ENCODE measurements around the gene MKRN3. TPM values are rescaled to one million over a fixed set of nuclear protein-coding genes. Genes with fewer than 3 reads are reported as not detected.

Gene MKRN3
- 0.49 TPM for polyA plus RNA-seq

DNA sequence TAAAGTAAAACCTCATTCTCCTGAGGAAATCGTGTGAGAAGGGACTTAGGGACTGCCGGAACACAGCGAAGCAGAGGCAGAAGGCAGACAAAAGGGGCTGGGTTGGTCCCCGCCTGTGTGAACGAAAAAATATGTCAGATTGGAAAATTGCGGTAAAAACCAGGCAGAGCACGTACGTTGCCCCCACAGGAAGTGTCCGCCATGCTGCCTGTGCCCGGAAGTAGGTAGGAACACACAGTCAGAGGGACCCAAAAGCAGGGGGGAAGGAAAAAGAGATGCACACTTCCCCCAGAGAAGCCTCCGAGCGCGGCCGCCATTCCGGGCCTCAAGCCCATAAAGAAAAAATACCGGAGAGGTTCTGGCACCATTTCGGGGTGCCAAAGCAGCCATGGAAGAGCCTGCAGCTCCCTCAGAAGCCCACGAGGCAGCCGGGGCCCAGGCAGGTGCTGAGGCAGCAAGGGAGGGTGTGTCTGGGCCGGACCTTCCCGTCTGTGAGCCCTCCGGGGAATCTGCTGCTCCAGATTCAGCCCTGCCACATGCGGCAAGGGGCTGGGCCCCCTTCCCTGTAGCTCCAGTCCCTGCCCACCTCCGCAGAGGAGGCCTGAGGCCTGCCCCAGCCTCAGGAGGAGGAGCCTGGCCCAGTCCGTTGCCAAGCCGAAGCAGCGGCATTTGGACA lies at the start of gene MKRN3:
Gene MKRN3 (plus strand): TSS at position 280 of the 676 bp plus-strand sequence. CDS start 109 bp downstream, at position 389.
- no peaks in the 10 kb centered on the region for H3K36me3 Mint-ChIP-seq
- H3K4me1 Mint-ChIP-seq = peaks cover 0 to 1% (median 0%) of the 10 kb centered on the region in 3 donors
- H3K27me3 Mint-ChIP-seq = no peaks in the 10 kb centered on the region
- H3K9me3 Mint-ChIP-seq = no peaks in the 10 kb centered on the region
- peak within 1 kb of the TSS in 2 of 3 donors; percentile 25 to 59 for H3K27ac Mint-ChIP-seq
- peak within 1 kb of the TSS; percentile 66 to 80 (median 73) for H3K4me3 Mint-ChIP-seq

DNA sequence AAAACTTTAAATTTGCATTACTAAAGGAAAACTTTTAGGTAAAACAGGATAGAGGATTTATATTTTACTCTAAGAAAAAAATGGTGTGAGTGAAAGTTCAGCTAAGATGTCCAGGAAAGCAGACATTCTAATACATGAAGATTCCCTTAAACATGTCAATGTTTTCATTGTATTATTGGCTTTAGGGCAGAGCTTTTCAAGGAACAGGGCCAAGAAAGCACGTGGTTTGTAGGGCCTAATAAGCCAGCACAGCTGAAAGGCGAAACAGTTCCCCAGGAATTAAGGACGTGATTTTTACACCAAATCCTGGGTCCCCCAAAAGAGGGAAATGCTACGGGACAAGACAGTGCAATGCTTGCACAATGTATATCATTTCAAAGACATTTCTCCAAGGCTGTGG lies 48.6 kb upstream of the MKRN3 start:
- Mint-ChIP-seq H3K27ac (no peak overlapping the region), H3K36me3 (no peaks in the 10 kb centered on the region), H3K4me1 (no peaks in the 10 kb centered on the region), H3K4me3 (no peak overlapping the region), H3K9me3 (peaks cover 2 to 5% (median 4%) of the 10 kb centered on the region in 3 donors), H3K27me3 (no peaks in the 10 kb centered on the region)

DNA sequence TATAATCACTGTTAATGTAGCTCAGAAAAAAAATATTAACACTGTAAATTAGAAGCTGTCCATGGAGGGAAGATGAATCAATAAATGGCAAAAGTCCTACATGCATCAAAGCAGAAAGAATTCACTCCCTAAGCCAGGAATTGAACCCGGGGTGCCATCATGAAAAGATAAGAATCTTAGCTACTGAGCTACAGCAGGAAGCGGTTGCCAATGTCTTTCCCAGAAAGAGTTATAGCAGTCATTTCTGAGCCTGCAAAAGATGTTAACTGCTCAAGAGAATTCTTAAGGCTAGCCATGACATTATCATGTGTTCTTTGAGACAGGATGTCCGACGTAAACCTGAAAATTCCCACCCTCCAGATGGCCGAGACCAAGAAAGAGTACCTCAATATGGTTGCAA lies 47.4 kb upstream of the MKRN3 start:
- H3K27me3 Mint-ChIP-seq = no peaks in the 10 kb centered on the region
- no peak overlapping the region for H3K4me3 Mint-ChIP-seq
- H3K9me3 Mint-ChIP-seq = peaks cover 2 to 5% (median 4%) of the 10 kb centered on the region in 3 donors
- no peaks in the 10 kb centered on the region for H3K4me1 Mint-ChIP-seq
- H3K27ac Mint-ChIP-seq = peak overlapping the region in 1 of 3 donors; percentile 21
- H3K36me3 Mint-ChIP-seq = no peaks in the 10 kb centered on the region

DNA sequence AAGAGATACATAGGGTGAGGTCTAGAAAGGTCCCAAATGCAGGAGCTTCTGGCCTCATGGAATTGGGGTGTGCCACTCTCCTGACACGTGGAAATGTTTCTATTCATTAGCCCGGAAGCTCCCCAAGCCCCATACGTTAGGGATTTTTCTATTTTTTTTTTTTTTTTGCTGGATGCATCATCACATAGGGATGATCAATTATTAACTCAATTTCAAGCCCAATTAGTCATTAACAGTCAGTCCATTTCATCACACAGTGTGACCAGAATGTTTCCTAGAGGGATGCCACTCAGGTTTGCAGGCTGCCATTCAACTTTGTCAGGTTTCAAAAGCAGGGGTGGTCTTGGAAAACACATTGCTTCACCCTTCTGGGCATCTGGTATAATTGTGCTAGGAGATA lies 40.7 kb upstream of the MKRN3 start:
- Mint-ChIP-seq H3K4me3 (no peak overlapping the region), H3K27me3 (no peaks in the 10 kb centered on the region), H3K36me3 (peaks cover 2% of the 10 kb centered on the region), H3K9me3 (peaks cover 2 to 7% (median 3%) of the 10 kb centered on the region in 3 donors), H3K4me1 (no peaks in the 10 kb centered on the region), H3K27ac (no peak overlapping the region)

DNA sequence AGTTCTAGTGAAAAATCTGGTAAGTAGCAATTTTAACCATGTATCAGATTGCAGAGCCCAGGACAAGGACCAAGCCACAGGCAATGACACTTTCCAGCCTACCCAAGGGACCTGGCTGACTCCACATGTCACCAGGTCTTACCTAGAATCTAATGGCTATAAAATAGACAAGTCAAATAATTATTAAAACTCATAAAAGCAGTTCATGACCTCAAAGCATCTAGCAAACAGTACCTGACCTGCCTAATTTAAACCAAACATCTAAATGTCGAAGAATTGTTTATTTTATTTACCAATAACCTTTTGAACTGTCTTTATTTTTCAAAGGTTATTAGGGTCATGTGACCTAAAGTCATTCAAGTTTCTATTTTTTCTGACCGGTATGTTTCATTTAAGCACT lies 35.6 kb upstream of the MKRN3 start:
- H3K36me3 Mint-ChIP-seq = peaks cover 2% of the 10 kb centered on the region
- H3K4me3 Mint-ChIP-seq = no peak overlapping the region
- no peaks in the 10 kb centered on the region for H3K27me3 Mint-ChIP-seq
- H3K27ac Mint-ChIP-seq = no peak overlapping the region
- H3K9me3 Mint-ChIP-seq = peaks cover 0 to 9% (median 7%) of the 10 kb centered on the region in 3 donors
- no peaks in the 10 kb centered on the region for H3K4me1 Mint-ChIP-seq

DNA sequence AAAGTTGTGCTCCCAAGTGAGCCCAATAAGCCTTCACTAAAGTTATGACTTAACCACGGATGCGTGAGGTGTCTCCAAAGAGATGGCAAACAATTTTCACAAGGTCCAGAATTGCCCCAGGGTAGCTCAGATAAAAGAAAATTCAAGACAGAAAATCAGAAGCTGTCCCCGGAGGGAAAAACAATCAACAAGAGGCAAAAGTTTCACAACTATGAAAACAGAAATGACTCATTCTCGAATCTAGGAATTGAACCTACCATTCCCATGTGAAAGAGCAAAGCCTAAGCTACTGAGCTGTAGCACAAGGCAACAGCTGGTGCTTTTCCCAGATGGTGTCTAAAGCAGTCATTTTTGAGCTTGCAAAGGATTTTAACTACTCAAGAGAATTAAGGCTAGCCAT lies 33.5 kb upstream of the MKRN3 start:
- Mint-ChIP-seq H3K27me3 (no peaks in the 10 kb centered on the region), H3K36me3 (no peaks in the 10 kb centered on the region), H3K27ac (no peak overlapping the region), H3K4me1 (no peaks in the 10 kb centered on the region), H3K4me3 (no peak overlapping the region), H3K9me3 (peaks cover 0 to 10% (median 4%) of the 10 kb centered on the region in 3 donors)

DNA sequence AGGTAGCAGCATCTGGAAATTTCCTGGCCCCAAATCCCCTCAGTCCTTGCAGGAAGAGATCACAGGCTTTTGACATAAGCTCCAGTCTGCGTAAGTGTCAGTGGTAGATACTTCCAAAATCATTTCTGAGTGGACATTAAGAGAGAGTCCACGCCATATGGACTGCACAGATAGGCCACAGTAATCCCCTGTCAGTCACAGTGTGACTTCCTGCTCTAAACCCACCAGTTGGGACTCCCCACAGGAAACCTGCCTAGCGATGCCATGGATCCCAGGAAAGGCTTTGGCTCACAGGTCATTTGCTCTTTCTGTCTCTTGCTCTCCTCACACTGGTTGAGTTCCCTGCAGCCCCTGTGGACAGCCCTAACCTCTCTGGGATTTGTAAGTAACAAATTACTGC lies 28.8 kb upstream of the MKRN3 start:
- Mint-ChIP-seq H3K36me3 (no peaks in the 10 kb centered on the region), H3K4me1 (no peaks in the 10 kb centered on the region)

DNA sequence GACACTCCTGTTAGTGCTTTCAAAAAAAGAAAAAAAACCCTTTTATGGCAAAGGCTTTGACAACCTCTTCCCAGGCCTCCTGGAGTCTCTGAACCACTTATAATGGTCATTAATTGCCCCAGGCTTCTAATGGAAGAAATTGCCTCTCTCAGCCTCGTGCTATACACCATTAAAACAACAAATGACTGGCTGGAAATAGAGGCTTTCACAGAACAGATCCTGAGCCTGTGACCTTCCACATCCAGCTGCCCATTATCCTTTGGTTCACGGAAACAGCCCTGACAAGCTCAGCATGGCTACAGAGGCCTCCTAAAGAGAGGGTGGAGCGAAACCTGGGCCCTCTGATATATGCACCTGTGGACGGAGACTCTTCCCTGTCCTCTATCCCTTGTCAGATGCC lies 26.8 kb upstream of the MKRN3 start:
- H3K9me3 Mint-ChIP-seq = peaks cover 0 to 12% (median 7%) of the 10 kb centered on the region in 3 donors
- no peak overlapping the region for H3K4me3 Mint-ChIP-seq
- H3K36me3 Mint-ChIP-seq = no peaks in the 10 kb centered on the region
- H3K4me1 Mint-ChIP-seq = no peaks in the 10 kb centered on the region
- no peak overlapping the region for H3K27ac Mint-ChIP-seq
- H3K27me3 Mint-ChIP-seq = no peaks in the 10 kb centered on the region

More for the DNA sequence above, 28.8 kb upstream of the MKRN3 start:
- Mint-ChIP-seq H3K9me3 (peaks cover 0 to 10% (median 7%) of the 10 kb centered on the region in 3 donors), H3K27ac (no peak overlapping the region), H3K4me3 (no peak overlapping the region), H3K27me3 (no peaks in the 10 kb centered on the region)

DNA sequence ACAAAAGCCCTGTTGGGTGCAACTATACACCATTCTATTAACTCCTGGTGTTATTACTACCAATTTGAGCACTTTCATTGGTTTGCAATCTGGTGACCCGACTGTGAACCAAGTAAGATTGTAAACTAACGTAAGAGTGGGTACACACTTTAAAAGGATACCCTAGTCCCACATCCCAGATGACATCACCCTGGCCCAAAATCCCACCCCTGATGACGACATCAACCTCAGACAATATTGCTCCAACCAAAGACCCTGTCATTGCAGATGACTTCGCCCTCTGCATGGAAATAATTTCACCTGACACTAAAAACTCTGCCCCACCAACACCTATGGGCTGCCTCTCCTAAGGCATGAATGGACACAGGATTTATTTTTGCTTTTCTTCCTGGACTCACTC lies 25.6 kb upstream of the MKRN3 start:
- Mint-ChIP-seq H3K4me1 (no peaks in the 10 kb centered on the region), H3K36me3 (no peaks in the 10 kb centered on the region), H3K4me3 (no peak overlapping the region), H3K27ac (no peak overlapping the region), H3K27me3 (no peaks in the 10 kb centered on the region), H3K9me3 (peaks cover 0 to 12% (median 3%) of the 10 kb centered on the region in 3 donors)

DNA sequence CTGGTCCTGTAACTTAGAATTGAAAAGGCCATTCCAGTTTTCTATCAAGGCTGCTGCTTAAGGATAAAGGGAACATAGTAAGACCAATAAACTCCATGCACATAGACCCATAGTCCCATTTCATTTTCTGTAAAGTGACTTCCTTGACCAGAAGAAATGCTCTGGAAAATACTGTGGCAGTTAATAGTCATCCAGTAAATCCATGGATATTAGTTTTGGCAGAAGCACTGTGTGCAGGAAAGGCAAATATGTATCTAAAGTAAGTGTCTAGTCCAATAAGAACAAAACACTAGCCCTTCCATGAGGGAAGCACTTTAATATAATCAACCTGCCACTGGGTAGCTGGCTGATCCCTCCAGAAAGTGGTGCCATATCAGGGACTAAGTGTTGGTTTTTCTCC lies 19.3 kb upstream of the MKRN3 start:
- Mint-ChIP-seq H3K4me3 (no peak overlapping the region), H3K27me3 (no peaks in the 10 kb centered on the region), H3K36me3 (no peaks in the 10 kb centered on the region), H3K4me1 (no peaks in the 10 kb centered on the region), H3K9me3 (peaks cover 0 to 3% (median 0%) of the 10 kb centered on the region in 3 donors), H3K27ac (no peak overlapping the region)

DNA sequence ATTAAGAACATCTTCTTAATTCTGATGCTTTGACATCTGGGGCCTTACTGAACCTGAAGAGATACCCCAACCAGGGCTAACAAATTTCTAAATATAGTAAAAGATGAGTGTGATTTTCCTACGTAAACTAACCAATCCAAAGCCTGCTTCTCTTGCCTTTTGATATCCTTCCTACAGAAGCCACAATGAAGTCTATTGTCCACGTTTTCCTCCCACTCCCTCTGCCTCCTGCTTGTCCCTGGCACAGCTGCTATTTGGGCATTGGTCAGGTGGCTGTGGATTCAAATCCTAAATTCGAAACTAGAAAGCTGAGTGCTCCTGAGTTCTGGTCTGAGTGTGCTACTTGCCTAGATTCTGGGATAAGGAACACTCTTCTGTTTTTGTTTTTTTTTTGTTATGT lies 17.4 kb upstream of the MKRN3 start:
- Mint-ChIP-seq H3K9me3 (no peaks in the 10 kb centered on the region), H3K4me3 (no peak overlapping the region), H3K4me1 (no peaks in the 10 kb centered on the region), H3K36me3 (no peaks in the 10 kb centered on the region), H3K27me3 (no peaks in the 10 kb centered on the region), H3K27ac (no peak overlapping the region)

DNA sequence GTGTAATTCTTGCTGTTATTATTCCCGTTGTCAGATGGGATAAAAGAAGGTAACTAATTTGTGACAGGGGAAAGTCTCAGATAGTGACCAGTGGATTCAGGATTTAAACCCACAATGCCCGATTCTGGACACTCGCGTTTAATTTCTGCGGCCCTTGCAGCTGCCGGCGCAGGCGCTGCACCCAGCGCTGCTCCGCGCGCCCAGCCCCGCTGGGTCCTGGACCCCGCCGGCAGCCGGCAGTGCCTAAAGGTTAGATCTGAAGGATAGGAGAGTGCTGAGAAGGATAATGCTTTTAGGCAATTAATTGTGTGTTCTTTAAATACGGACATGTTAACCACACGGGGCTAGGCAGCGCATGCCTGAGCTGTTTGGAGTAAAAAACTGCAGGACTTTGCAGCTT lies 3.6 kb upstream of the MKRN3 start:
- H3K27ac Mint-ChIP-seq = no peak overlapping the region
- H3K9me3 Mint-ChIP-seq = no peaks in the 10 kb centered on the region
- no peaks in the 10 kb centered on the region for H3K4me1 Mint-ChIP-seq
- H3K27me3 Mint-ChIP-seq = no peaks in the 10 kb centered on the region
- H3K36me3 Mint-ChIP-seq = no peaks in the 10 kb centered on the region
- H3K4me3 Mint-ChIP-seq = no peak overlapping the region

DNA sequence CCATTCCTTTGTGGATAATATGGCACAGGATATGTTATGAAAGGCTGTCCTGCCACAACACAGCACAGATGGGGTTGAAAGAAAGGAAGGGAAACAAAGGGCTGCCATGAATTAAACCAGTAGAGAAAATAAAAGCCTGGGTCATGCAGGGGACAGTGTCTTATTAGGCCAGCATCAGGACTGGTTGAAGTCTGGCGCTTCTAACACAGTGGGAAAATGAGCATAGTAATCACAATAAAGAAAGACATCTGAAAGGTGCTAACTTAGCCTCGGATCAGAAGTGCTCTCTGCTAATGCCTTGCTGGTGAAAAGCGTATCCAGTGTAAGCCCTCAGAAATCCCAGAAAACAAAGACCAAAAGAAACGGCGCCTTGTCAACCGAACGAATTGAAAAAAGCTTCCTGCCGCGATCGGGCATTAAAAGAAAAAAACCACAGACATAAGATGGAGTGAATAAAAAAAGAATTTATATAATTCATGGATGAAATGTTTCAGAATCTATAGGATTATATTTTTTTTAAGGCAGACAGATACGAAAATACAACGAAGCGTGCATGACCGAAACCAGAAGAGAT lies 566 bp upstream of the MKRN3 start:
- H3K4me1 Mint-ChIP-seq = peaks cover 0 to 1% (median 0%) of the 10 kb centered on the region in 3 donors
- H3K27ac Mint-ChIP-seq = no peak overlapping the region
- H3K9me3 Mint-ChIP-seq = no peaks in the 10 kb centered on the region
- no peaks in the 10 kb centered on the region for H3K36me3 Mint-ChIP-seq
- H3K4me3 Mint-ChIP-seq = peak overlapping the region in 3 of 4 donors; percentile 66 to 80 (median 74)
- no peaks in the 10 kb centered on the region for H3K27me3 Mint-ChIP-seq

DNA sequence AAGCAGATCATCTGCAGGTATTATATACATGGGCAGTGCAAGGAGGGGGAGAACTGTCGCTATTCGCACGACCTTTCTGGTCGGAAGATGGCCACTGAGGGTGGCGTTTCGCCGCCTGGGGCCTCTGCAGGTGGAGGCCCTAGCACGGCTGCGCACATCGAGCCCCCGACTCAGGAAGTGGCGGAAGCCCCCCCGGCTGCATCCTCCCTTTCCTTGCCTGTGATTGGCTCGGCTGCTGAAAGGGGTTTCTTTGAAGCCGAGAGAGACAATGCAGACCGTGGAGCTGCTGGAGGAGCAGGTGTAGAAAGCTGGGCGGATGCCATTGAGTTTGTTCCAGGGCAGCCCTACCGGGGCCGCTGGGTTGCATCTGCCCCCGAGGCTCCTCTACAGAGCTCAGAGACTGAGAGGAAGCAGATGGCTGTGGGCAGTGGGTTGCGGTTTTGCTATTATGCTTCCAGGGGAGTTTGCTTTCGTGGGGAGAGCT lies 639 bp downstream of the MKRN3 start:
- Mint-ChIP-seq H3K27ac (no peak overlapping the region), H3K27me3 (no peaks in the 10 kb centered on the region), H3K36me3 (no peaks in the 10 kb centered on the region), H3K4me3 (peak overlapping the region in 2 of 4 donors; percentile 50 to 66), H3K4me1 (peaks cover 0 to 1% (median 0%) of the 10 kb centered on the region in 3 donors), H3K9me3 (no peaks in the 10 kb centered on the region)

DNA sequence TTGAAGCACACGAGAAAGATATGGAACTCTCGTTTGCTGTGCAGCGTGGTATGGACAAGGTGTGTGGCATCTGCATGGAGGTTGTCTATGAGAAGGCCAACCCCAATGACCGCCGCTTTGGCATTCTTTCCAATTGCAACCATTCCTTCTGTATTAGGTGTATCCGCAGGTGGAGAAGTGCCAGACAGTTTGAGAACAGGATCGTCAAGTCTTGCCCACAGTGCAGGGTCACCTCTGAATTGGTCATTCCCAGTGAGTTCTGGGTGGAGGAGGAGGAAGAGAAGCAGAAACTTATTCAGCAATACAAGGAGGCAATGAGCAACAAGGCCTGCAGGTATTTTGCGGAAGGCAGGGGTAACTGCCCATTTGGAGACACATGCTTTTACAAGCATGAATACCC lies 1.2 kb downstream of the MKRN3 start:
- peak overlapping the region in 1 of 4 donors; percentile 10 for H3K4me3 Mint-ChIP-seq
- no peaks in the 10 kb centered on the region for H3K36me3 Mint-ChIP-seq
- peaks cover 0 to 1% (median 0%) of the 10 kb centered on the region in 3 donors for H3K4me1 Mint-ChIP-seq
- no peak overlapping the region for H3K27ac Mint-ChIP-seq
- no peaks in the 10 kb centered on the region for H3K9me3 Mint-ChIP-seq
- H3K27me3 Mint-ChIP-seq = no peaks in the 10 kb centered on the region

DNA sequence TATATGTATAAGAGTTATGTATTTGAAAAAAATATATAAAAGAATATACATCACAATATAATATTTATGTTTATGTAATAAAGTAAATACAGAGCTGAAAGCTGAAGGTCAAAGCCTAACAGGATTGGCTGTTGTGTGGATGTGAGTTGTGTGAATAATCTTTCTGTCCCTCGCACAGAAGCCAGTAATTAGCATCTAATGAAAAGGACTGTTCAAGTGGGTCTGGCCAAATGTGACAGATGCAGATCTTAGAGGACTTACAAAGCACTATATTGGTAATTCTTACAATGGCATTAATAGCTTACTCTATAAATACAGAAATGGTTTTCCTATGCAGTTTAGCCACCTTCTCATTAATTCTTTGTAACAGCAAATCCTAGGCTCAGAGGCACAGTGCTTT lies 2.4 kb downstream of the MKRN3 start:
- peaks cover 0 to 1% (median 0%) of the 10 kb centered on the region in 3 donors for H3K4me1 Mint-ChIP-seq
- no peak overlapping the region for H3K4me3 Mint-ChIP-seq
- no peak overlapping the region for H3K27ac Mint-ChIP-seq
- no peaks in the 10 kb centered on the region for H3K27me3 Mint-ChIP-seq
- H3K36me3 Mint-ChIP-seq = no peaks in the 10 kb centered on the region
- no peaks in the 10 kb centered on the region for H3K9me3 Mint-ChIP-seq

All from IgD-negative memory B cell (primary cell).